Measurements from ENCODE around the gene RPGRIP1L. TPM values are rescaled to one million over a fixed set of nuclear protein-coding genes. Genes with fewer than 3 reads are reported as not detected.

Gene RPGRIP1L
- total and polyA plus RNA-seq, 2 of the 8 experiments (the other 6 are each of a cell fraction or from before 2014, with no cell fraction given) = 4.0 to 13.7 TPM

- H2BK20ac ChIP-seq (ENCODE audit: low read length) = no peak overlapping the region
- H3K79me1 ChIP-seq (ENCODE audit: low read depth, low read length) = no peaks in the 10 kb centered on the region; the same call in 1 of the 2 replicates
- no peak overlapping the region for H4K8ac ChIP-seq (ENCODE audit: extremely low read depth, insufficient read depth, low read length)
- no peak overlapping the region for H2AFZ ChIP-seq (ENCODE audit: low read length)
- no peaks in the 10 kb centered on the region for H3K9me3 ChIP-seq (ENCODE audit: insufficient read depth in 2 of 2, low read depth in 1 of 2, low read length in 1 of 2)
- peaks cover 0 to 7% (median 2%) of the 10 kb centered on the region in 4 experiments; a peak in 6 of 7 replicates for H3K4me1 ChIP-seq (replicated peaks in 1 of 4; ENCODE audit: control insufficient read depth in 3 of 4, insufficient read depth in 4 of 4, low read length in 3 of 4)
- no peak overlapping the region for H2AK5ac ChIP-seq (ENCODE audit: low read depth, low read length)
- no peak overlapping the region for H3K4ac ChIP-seq (replicated peaks; ENCODE audit: insufficient read length, low read depth, low read length)
- H3K79me2 ChIP-seq (ENCODE audit: control insufficient read depth in 1 of 2, insufficient read depth in 2 of 2, low read length in 2 of 2) = peaks cover 0 to 9% of the 10 kb centered on the region in 2 experiments; a peak in 1 of 4 replicates
- ChIA-PET CTCF (ENCODE audit: partially characterized antibody) (interaction anchor here (1.1 to 5.5 kb wide), 4 partner anchors 10 to 49 kb away, joined by 4 to 48 read pairs (median 40); no protein-coding TSS in a partner anchor), POLR2A (ENCODE audit: partially characterized antibody) (no interaction called here)
- H3K56ac ChIP-seq (replicated peaks; ENCODE audit: insufficient read length, low read depth, low read length) = no peak overlapping the region
- H3K14ac ChIP-seq (ENCODE audit: insufficient read length) = no peak overlapping the region
- no peak for DNase-seq (ENCODE audit: low read depth in 1 of 2, low spot score in 2 of 2)
- H2BK12ac ChIP-seq (ENCODE audit: low read depth, low read length) = no peak overlapping the region
- H3K27me3 ChIP-seq (replicated peaks in 1 of 4; ENCODE audit: control insufficient read depth in 3 of 4, extremely low read depth in 1 of 4, insufficient read depth in 3 of 4, low read length in 3 of 4) = no peaks in the 10 kb centered on the region
- no peak overlapping the region for H2BK120ac ChIP-seq (replicated peaks; ENCODE audit: low read depth, low read length)
- H3K9ac ChIP-seq (replicated peaks in 1 of 4; ENCODE audit: extremely low read depth in 1 of 4, low read depth in 3 of 4, low read length in 3 of 4) = no peak overlapping the region
- no peaks in the 10 kb centered on the region for H4K20me1 ChIP-seq (replicated peaks in 1 of 2; ENCODE audit: control insufficient read depth in 1 of 2, insufficient read depth in 2 of 2, low read length in 2 of 2)
- no peak overlapping the region for H2BK15ac ChIP-seq (ENCODE audit: low read length)
- no peak overlapping the region for H3K27ac ChIP-seq (ENCODE audit: low read depth, low read length)
- no peak overlapping the region for H4K5ac ChIP-seq (ENCODE audit: insufficient read length, low read depth, low read length)
- no peak for FAIRE-seq
- no peak overlapping the region for H3K18ac ChIP-seq (ENCODE audit: extremely low read depth, low read length)
- no peak overlapping the region for H2BK5ac ChIP-seq (ENCODE audit: low read depth, low read length)
- no peak overlapping the region for H4K91ac ChIP-seq (replicated peaks; ENCODE audit: insufficient read length, low read length)
- no peaks in the 10 kb centered on the region for H3K36me3 ChIP-seq (ENCODE audit: control insufficient read depth in 2 of 4, insufficient read depth in 4 of 4, low read length in 3 of 4)
- no peak overlapping the region for H3K4me3 ChIP-seq (ENCODE audit: extremely low read depth in 1 of 4, insufficient read depth in 2 of 4, low read depth in 3 of 4, low read length in 4 of 4)
- H3K4me2 ChIP-seq (ENCODE audit: insufficient read depth in 1 of 2, low read depth in 2 of 2, low read length in 2 of 2) = no peak overlapping the region
- no peaks in the 10 kb centered on the region for H3K23me2 ChIP-seq (ENCODE audit: low read depth, low read length)
- no peak overlapping the region for H3K23ac ChIP-seq (ENCODE audit: insufficient read length)
- TF ChIP-seq RAD21 (IDR thresholded peaks at IDR 0.05 in 1 of 2, conservative IDR thresholded peaks at IDR 0.05 in 1 of 2; ENCODE audit: low read depth in 2 of 2, low read length in 2 of 2) = no peak
- TF ChIP-seq RXRA (IDR thresholded peaks at IDR 0.05; ENCODE audit: insufficient read depth, low read depth, low read length) = no peak
- no peak for TF ChIP-seq TCF12 (IDR thresholded peaks at IDR 0.05; ENCODE audit: low read depth, low read length)
- no peak for TF ChIP-seq MAFK (IDR thresholded peaks at IDR 0.05; ENCODE audit: low read depth, low read length)
- TF ChIP-seq RBBP5 (IDR thresholded peaks at IDR 0.05; ENCODE audit: borderline replicate concordance, low read depth, low read length) = no peak
- no peak for TF ChIP-seq CEBPB (IDR thresholded peaks at IDR 0.05; ENCODE audit: low read depth, low read length)
- no peak for TF ChIP-seq GTF2F1 (IDR thresholded peaks at IDR 0.05; ENCODE audit: borderline replicate concordance, low read depth, low read length)
- TF ChIP-seq ATF3 (IDR thresholded peaks at IDR 0.05; ENCODE audit: insufficient read depth, low read depth, low read length) = no peak
- no peak for TF ChIP-seq ASH2L (IDR thresholded peaks at IDR 0.05; ENCODE audit: low read length)
- TF ChIP-seq MAX (IDR thresholded peaks at IDR 0.05) = no peak
- TF ChIP-seq NRF1 (IDR thresholded peaks at IDR 0.05; ENCODE audit: low read depth, low read length) = no peak
- TF ChIP-seq EGR1 (IDR thresholded peaks at IDR 0.05; ENCODE audit: borderline replicate concordance, low read depth, low read length) = no peak
- no peak for TF ChIP-seq TEAD4 (IDR thresholded peaks at IDR 0.05; ENCODE audit: low read depth, low read length)
- TF ChIP-seq SIX5 (IDR thresholded peaks at IDR 0.05; ENCODE audit: low read depth, low read length) = no peak
- TF ChIP-seq CTBP2 (IDR thresholded peaks at IDR 0.05; ENCODE audit: borderline replicate concordance, insufficient read depth, insufficient read length, low read length) = no peak
Measured at GRCh38 chr16:53740476-53740875, 36.8 kb upstream of the RPGRIP1L start.

Data from H1 (cell line).